ENCODE results near the gene EDEM3. TPM values are rescaled to one million over a fixed set of nuclear protein-coding genes. Genes with fewer than 3 reads are reported as not detected.

Gene EDEM3
- polyA plus RNA-seq, 1 donor (not counting 4 experiments of a cell fraction or from before 2014, with no cell fraction given) = 23.6 TPM

DNA sequence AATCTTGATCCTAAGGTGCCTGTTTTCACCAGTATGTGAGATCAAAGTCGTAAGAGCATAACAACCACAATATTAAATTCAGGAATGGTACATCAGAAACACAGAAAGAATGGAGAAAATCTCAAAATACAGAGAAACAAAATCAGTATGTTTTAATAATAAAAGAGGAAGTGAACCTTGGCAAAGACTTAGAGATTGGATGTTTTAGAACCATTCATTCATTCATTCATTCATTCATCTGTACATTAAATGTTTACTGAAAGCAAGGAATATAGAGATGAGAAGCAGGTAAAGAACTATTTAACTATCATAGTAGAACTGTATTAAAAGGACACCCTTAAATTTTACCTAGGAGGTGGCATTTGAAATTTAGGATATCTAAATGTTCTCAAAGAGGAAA is 55.7 kb downstream of the EDEM3 start:
- H3K27ac ChIP-seq (ENCODE audit: control insufficient read depth, insufficient read depth, low read length) = no peak overlapping the region
- H3K4me1 ChIP-seq (ENCODE audit: control insufficient read depth, extremely low read depth, insufficient read depth, low read length) = no peaks in the 10 kb centered on the region
- no peak for FAIRE-seq
- no peaks in the 10 kb centered on the region for H4K20me1 ChIP-seq (ENCODE audit: control insufficient read depth, extremely low read depth, insufficient read depth, low read length)
- H3K9me3 ChIP-seq (ENCODE audit: control insufficient read depth, low read depth, low read length) = no peaks in the 10 kb centered on the region
- H3K4me3 ChIP-seq (ENCODE audit: control insufficient read depth in 2 of 3, extremely low read depth in 1 of 3, insufficient read depth in 2 of 3, low read depth in 1 of 3, low read length in 3 of 3) = no peak overlapping the region
- no peaks in the 10 kb centered on the region for H3K79me2 ChIP-seq (ENCODE audit: control insufficient read depth, insufficient read depth, low read length)
- H3K36me3 ChIP-seq (ENCODE audit: control insufficient read depth in 2 of 2, extremely low read depth in 1 of 2, insufficient read depth in 2 of 2, low read length in 2 of 2) = peaks cover 5 to 6% of the 10 kb centered on the region in 2 experiments
- H3K4me2 ChIP-seq (ENCODE audit: control insufficient read depth, extremely low read depth, insufficient read depth, low read depth, low read length) = no peak overlapping the region
- dilution Hi-C loops (cut with MboI; ENCODE audit: extremely low pct_ligation_motif_present, low sequenced_read_pairs) = no loop called here
- no peak overlapping the region for H2AFZ ChIP-seq (ENCODE audit: control insufficient read depth, low read length)
- TF ChIP-seq, protein P1, sequence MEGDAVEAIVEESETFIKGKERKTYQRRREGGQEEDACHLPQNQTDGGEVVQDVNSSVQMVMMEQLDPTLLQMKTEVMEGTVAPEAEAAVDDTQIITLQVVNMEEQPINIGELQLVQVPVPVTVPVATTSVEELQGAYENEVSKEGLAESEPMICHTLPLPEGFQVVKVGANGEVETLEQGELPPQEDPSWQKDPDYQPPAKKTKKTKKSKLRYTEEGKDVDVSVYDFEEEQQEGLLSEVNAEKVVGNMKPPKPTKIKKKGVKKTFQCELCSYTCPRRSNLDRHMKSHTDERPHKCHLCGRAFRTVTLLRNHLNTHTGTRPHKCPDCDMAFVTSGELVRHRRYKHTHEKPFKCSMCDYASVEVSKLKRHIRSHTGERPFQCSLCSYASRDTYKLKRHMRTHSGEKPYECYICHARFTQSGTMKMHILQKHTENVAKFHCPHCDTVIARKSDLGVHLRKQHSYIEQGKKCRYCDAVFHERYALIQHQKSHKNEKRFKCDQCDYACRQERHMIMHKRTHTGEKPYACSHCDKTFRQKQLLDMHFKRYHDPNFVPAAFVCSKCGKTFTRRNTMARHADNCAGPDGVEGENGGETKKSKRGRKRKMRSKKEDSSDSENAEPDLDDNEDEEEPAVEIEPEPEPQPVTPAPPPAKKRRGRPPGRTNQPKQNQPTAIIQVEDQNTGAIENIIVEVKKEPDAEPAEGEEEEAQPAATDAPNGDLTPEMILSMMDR (optimal IDR thresholded peaks at IDR 0.05 in 1 of 3, IDR thresholded peaks at IDR 0.05 in 1 of 3, conservative IDR thresholded peaks at IDR 0.05 in 1 of 3; ENCODE audit: extremely low read depth in 1 of 3, insufficient read depth in 2 of 3, low read length in 3 of 3) = no peak
- no peak for TF ChIP-seq EZH2 (IDR thresholded peaks at IDR 0.05; ENCODE audit: low read length)
- H3K27me3 ChIP-seq (ENCODE audit: control insufficient read depth, extremely low read depth, insufficient read depth, low read length) = no peaks in the 10 kb centered on the region
- no peak for DNase-seq (ENCODE audit: low read depth, low spot score)
- no peaks in the 10 kb centered on the region for H3K9me1 ChIP-seq (ENCODE audit: control insufficient read depth, extremely low read depth, insufficient read depth, low read length)
- H3K9ac ChIP-seq (ENCODE audit: control insufficient read depth, extremely low read depth, insufficient read depth, low read length) = no peak overlapping the region

DNA sequence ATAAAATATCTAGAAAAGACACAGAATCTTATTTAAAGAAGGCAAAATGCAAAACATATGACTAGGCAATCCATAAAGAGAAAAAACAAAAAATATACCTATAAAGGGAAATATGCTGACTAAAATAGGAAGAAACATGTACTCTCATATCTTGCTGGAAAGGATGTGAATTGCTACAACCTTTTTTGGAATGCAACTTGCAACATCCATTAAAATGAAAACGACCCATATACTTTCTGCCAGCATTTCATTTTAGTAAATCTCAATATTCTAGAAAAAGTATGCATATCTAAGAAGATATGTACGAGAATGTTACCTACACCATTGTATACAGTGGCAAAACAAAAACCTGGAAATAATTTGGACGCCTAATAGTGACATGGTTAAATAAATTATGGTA is 56.6 kb downstream of the EDEM3 start:
- no peaks in the 10 kb centered on the region for H3K79me2 ChIP-seq (ENCODE audit: control insufficient read depth, insufficient read depth, low read length)
- H3K9me3 ChIP-seq (ENCODE audit: control insufficient read depth, low read depth, low read length) = no peaks in the 10 kb centered on the region
- no peak overlapping the region for H3K9ac ChIP-seq (ENCODE audit: control insufficient read depth, extremely low read depth, insufficient read depth, low read length)
- H3K4me3 ChIP-seq (ENCODE audit: control insufficient read depth in 2 of 3, extremely low read depth in 1 of 3, insufficient read depth in 2 of 3, low read depth in 1 of 3, low read length in 3 of 3) = no peak overlapping the region
- peaks cover 4 to 5% of the 10 kb centered on the region in 2 experiments for H3K36me3 ChIP-seq (ENCODE audit: control insufficient read depth in 2 of 2, extremely low read depth in 1 of 2, insufficient read depth in 2 of 2, low read length in 2 of 2)
- H4K20me1 ChIP-seq (ENCODE audit: control insufficient read depth, extremely low read depth, insufficient read depth, low read length) = no peaks in the 10 kb centered on the region
- H3K9me1 ChIP-seq (ENCODE audit: control insufficient read depth, extremely low read depth, insufficient read depth, low read length) = no peaks in the 10 kb centered on the region
- no peak for FAIRE-seq
- H3K27me3 ChIP-seq (ENCODE audit: control insufficient read depth, extremely low read depth, insufficient read depth, low read length) = no peaks in the 10 kb centered on the region
- DNase-seq (ENCODE audit: low read depth, low spot score) = no peak
- H3K4me1 ChIP-seq (ENCODE audit: control insufficient read depth, extremely low read depth, insufficient read depth, low read length) = no peaks in the 10 kb centered on the region
- no peak overlapping the region for H2AFZ ChIP-seq (ENCODE audit: control insufficient read depth, low read length)
- no peak overlapping the region for H3K4me2 ChIP-seq (ENCODE audit: control insufficient read depth, extremely low read depth, insufficient read depth, low read depth, low read length)
- H3K27ac ChIP-seq (ENCODE audit: control insufficient read depth, insufficient read depth, low read length) = no peak overlapping the region
- TF ChIP-seq, protein P1 (optimal IDR thresholded peaks at IDR 0.05 in 1 of 3, IDR thresholded peaks at IDR 0.05 in 1 of 3, conservative IDR thresholded peaks at IDR 0.05 in 1 of 3; ENCODE audit: extremely low read depth in 1 of 3, insufficient read depth in 2 of 3, low read length in 3 of 3) = no peak
- no peak for TF ChIP-seq EZH2 (IDR thresholded peaks at IDR 0.05; ENCODE audit: low read length)
- dilution Hi-C loops (cut with MboI; ENCODE audit: extremely low pct_ligation_motif_present, low sequenced_read_pairs) = no loop called here

All from keratinocyte (primary cell).